ENCODE data around the gene RFK.

RFK gene

DNA sequence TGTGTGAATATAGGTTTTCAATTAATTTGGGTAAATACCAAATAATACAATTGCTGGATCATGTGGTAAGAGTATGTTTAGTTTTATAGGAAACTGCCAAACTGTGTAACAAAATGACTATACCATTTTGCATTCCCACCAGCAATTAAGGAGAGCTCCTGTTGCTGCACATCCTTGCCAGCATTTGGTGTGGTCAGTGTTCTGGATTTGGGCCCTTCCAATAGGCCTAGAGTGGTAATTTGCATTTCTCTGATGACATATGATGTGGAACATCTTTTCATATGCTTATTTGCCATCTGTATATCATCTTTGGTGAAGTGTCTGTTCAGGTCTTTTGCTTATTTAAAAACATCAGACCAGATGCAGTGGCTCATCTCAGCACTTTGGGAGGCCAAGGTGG is 11.6 kb upstream of the RFK start:
- DNase-seq, result no peak

DNA sequence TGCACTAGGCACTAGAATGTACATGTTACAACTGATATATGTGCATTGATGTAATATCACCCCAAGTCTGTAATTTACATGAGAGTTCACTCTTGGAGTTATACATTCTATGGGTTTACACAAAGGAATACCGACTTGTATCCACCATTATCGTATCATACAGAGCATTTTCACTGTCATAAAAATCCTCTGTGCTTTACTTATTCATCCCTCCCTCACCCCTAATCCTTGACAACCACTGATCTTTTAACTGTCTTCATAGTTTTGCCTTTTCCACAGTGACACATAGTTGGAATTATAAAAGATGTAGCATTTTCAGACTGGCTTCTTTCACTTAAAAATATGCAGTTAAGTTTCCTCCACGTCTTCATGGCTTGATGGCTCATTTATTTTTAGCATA is 11.1 kb upstream of the RFK start:
- DNase-seq, result no peak

DNA sequence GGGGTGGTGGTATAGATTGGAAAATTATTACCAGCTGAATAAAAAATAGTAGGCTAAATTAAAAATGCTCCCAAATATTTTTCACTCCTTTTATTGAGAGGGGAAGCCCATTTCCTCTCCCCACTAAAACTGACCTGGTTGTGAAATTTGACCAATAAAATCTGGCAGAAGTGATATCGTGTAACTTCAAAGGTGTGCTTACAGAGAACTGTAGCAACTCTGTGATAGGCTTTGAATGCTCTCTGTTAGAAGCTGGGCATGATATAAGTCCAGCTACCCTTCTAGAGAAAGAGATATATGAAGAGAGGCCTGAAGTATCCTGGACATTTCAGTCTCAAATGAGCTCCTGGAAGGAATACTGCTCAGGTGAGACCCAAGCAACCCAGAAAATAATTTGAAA is 10.2 kb upstream of the RFK start:
- no peak for DNase-seq

DNA sequence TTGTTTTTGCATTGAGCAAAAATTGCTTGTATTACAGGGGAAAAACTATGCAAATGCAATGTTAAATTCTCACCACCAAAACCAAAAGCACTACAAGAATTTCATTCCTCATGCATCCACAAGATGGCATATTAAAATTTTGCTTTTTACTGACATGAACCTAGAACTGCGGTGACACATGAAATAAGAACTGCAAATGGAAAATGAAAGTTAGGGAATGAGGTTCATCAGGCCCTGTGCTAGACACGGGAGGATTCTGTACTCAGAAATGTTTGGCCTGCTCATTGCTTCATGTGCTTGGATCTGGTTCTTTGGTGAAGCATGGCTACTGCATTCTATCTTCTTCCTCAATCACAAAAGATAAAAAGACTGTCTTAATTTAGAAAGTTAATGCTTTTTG is 9.1 kb upstream of the RFK start:
- DNase-seq, result peak; percentile 68

DNA sequence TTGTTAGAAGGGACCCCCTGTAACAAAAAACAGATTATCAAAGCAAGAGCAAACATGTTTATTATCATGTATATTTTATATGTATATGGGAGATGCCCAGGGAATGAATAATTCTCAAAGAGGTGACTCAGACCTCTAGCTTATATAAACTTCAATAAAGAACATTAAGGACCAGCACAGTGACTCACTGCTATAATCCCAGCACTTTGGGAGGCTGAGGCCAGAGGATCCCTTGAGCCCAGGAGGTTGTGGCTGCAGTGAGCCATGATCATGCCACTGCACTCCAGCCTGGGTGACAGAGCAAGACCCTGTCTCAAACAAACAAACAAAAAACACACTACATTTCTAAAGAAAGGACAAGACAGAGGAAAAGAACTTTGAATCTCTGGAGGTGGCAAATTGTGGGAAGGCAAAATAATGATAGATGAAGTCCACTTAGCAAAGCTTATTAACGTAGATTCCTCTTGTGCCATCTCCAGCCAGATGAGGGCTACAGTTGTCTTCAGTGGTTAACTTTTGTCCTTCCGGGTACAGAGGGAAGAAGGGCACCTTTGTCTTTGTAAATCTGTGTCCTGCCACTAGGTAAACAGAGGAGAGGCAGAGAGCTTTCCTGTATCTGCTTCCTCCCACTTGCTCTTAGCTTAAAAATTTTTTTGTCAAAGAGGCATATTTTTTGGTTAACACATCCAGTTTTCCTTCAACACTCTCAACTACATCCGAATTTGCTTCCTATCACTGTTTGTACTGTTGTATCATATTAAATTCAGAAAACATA is 7.5 kb upstream of the RFK start:
- DNase-seq, result no peak

DNA sequence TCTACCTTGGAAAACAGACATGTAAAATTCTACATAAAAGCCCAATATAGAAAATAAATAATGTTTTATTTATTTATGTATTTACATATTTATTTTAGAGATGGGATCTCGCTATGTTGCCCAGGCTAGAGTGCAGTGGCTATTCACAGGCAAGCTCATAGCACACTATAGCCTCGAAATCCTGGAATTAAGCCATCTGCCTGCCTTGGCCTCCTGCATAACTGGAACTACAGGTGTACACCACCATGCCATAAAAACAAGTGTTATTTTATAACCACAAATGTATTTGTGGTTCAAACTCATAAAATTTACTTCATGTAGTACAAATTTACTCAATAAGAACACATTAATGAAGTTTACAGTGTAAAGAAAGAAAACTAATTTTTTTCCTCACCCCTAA is 7.0 kb upstream of the RFK start:
- DNase-seq, result no peak

DNA sequence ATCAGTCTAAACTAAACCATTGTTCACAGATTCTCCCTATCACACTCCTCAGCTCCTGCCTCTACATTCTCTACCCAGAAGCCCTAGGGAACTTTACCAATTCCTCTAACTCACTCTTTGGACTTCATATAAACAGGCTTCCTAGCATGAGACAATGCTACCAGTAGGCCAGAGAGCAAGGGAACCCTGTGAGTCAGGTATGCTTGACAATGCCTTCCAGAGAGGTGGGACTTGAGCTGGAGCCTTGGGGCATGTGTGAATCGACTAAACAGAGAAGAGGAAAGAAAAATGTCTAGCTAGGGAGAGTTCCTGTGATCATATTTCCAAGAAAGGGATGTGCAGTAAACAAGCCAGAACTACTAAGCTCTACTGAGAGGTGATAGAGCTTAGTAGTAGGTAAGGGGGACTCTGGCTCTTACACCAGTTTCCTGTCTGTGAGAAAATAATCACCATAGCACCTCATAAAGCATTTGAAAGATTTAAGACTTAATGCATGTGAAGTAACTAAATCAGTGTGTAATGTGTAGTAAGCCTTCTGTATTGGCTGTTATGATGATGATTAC is 6.4 kb upstream of the RFK start:
- DNase-seq, result no peak

DNA sequence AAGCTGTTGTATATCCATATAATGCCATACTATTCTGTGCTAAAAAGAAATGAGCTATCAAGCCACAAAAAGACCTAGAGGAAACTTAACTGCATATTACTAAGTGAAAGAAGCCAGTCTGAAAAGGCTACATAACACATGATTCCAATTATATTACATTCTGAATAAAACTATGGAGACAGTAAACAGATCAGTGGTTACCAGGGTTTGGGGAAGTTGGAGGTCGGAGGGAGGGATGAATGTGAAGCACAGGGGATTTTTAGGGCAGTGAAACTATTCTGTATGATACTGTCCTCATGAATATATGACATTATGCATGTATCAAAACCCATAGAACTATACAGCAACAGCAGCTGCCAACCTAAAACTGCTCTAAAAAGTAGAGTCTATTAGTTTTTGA is 5.6 kb upstream of the RFK start:
- no peak for DNase-seq

DNA sequence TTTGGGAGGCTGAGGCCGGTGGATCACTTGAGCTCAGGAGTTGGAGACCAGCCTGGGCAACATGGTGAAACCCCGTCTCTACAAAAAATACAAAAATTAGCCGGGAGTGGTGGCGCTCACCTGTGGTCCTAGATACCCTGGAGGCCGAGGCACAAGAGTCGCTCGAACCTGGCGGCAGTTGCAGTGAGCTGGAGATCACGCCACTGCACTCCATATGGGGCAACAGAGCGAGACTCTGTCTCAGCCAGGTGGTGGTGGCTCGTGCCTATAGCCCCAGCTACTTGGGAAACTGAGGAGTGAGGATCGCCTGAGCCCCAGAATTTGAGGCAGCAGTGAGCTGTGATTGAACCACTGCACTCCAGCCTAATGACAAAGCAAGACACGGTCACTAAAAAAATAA is 2.4 kb upstream of the RFK start:
- DNase-seq, result no peak

DNA sequence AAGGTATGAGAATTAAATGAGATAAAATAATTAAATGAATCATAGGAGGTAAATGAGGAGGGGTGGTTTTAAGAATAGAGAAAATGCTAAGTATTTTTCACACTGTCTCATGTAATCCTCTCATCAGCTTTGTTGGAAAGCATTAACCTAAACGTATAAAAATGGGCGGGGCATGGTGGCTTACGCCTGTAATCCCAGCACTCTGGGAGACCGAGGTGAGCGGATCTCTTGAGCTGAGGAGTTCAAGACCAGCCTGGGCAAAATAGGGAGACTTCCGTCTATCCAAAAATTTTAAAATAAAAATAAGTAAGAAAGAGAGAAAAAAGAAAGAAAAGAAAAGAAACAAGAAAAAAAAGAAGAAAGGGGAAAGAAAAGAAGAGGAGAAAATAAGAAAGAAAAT is 1.9 kb upstream of the RFK start:
- DNase-seq, result no peak

DNA sequence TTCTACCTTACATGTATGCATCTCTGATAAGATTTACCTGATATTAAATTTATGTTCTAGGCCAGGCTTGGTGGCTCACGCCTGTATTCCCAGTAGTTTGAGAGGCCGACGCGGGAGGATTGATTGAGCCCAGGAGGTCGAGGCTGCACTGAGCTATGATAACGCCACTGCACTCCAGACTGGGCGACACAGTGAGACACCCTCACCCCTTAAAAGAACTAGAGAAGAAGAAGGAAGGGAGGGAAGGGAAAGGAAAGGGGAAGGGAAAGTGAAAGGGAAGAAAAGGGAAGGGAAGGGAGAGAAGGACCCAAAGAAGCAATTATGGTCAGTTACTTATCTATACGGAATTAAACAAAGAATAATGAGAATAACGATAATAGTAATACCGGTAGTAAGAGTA is 1.2 kb upstream of the RFK start:
- DNase-seq, result no peak

DNA sequence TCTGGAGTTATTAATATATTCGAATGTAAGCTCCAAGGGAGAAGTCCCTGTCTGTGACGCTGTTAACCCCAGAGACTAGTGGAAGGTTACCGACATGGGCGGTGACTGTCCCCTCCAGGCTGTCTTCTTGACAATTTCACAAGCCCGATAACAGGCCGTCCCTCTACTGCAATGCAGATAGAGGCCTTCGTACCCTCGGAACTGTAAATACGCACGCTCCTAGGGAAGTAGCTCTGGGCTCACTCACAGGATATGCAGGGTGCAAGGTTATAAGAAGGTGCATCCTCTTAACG is 680 bp upstream of the RFK start:
- peak; percentile 64 for DNase-seq

DNA sequence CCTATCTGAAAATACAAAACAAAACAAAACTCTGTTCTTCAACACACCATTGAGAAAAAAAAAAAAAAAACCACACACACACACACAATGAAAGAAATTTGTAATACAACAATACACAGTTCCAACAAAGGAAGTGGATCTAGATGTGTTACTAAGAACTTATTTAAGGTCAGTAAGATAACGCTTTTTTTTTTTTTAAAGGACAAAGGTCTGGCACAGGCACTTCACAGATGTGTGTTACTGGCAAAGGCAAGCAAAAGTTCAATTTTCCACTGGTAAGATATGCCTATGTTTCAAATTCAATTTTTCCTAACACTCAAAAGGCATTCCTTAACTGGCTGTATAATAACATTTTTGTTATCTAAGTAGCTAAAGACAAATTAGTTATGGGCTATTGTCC is 3.6 kb downstream of the RFK start:
- no peak for DNase-seq

DNA sequence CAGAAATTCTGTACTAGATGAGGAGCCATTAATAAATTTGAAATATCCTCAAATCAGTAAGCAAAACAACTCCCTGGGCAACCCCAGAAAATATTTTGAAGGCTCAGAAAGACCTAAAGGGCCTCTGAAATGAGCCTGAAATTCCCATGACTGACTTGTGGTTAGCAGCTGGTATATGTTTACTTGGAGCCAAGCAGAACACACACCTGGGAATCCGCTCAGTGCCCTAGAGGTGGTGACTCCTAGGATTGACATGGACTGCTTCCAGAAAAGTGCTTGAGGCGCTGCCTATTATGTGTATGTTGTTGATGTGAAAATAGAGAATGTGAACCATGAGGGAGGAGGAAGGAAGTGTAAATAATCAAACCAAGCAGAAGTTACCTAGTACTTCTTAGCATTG is 14.7 kb downstream of the RFK start:
- no peak for DNase-seq

DNA sequence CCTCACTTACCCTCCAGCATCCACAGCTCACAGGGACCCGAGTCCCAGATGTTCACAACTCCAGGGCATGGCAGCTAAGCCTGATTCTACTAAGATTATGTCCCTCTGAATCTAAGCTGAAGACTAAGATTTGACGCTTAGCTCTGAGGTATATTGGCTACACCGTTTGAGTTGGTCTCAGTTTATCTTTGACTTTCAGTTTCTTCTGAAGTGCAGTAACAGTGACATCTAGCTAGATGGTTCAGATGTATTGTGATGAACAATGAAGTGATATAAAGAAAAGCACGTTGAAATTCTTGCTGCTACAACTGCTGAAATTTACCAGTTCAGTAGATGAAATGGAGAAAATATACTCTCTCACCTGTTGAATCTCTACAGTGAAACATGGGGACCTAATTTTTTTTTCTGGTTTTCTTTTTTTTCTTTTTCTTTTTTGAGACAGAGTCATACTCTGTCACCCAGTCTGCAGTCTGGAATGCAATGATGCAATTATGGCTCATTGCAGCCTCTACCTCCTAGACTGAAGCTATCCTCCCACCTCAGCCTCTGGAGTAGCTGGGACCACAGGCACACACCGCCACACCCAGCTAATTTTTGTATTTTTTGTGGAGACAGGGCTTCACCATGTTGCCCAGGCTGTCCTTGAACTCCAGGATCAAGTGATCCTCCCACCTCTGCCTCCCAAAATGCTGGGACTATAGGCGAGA is 15.7 kb downstream of the RFK start:
- no peak for DNase-seq

DNA sequence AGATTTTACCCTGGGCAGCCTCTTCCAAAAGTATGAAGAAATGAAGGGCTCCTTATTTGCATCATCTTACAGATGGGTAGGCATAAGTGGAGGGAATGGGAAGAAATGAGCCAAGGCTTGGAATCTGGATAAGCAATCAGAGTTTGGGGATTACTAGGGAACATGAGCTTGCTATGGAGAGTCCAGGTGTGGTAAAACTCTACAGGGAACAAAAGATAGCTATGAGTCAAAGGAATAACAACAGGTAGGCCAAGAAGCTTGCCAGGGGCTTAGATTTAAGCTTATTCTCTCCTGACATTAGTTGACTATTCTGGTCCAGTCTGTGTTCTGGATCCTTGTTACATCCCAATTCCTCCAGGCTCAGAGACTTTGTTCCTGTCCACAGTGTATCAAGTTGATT is 16.4 kb downstream of the RFK start:
- no peak for DNase-seq

DNA sequence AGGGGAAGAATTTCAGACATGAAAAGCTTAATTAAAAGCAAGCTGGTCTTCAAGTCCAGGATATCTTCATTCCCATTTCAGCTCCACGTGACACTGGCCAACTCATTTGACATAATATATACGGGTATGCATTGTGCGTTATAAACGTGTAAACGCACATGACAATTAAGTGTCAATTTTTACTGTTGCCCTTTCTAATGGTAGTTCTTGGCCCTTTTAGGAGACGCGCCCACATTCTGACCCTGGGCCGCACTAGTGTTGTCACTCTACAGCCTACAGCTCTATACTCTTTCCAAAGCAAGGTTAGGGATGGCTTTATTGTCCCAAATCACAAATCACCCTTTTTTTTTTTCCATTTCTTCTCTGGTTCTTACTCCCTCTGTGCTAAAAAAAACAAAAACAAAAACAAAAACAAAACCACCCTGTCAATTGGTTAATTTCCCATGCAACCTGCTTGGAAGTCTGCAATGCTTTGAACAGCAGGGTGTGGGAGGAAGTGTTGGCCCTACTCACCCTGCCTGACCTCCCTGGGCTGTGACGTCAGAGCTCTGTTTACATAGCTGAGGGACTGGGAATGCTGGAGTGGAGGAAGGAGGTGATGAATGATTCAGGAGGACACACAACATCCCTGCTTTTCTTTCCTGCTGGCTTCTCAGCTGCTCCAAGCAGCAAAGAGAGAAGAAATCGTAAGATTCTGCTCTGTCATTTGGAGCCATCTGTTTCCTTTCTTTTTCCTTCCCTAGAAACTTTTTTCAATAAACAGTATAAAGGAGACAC is 19.3 kb downstream of the RFK start:
- DNase-seq, result no peak

DNA sequence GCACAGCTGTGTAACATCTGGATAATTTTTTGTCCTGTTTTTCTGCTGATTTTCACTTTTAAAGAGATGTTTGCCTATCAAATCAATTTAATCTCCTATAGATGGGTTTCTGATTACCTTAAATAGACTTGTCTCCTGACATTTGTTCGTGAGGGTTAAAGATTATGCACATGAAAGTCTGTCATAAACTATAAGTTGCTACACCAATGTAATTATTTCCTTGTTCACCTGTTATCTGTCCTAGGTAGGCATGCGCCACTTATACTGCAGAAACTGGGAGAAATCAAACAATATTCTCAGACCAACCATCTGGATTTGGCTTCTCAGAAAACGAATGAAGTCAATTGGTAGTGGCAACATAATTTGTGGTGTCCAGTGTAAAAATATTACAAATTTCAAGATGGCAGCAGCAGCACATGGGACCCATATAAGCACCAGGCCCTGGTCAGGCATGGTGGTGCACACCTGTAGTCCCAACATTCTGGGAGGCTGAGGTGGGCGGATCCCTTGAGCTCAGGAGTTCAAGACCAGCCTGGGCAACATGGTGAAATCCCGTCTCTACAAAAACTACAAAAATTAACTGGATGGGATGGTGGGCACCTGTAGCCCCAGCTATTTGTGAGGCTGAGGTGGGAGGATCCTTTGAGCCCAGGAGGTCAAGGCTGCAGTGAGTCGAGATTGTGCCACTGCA is 20.3 kb downstream of the RFK start:
- no peak for DNase-seq

DNA sequence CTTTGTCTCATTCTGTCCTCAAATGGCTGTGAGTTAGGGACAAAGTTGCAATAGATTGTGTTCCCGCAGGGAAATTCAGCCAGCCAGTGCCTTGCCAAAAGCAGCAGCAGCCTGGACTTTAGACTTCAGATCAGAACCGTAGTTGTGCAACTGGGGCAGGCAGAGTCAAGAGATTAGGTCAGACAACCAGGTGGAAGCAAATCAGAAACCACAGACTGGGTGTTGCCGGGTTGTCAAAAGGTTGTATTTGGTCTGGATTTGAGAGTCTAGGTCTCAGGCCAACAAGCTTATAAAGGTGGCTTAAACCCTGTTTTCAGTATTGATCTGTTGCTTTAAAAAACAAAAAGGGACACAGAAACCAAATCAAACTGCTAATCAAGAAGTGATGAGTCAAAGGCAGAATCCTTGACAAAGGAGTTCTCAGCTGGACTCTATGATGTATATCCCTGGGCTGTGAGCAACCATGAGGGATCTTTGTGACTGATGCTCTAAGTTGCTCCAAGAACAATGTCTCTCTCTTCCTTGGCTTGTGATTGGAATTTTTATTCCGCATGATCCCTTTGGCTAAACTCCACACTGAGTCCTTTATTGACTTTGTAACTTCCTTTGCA is 20.9 kb downstream of the RFK start:
- no peak for DNase-seq

DNA sequence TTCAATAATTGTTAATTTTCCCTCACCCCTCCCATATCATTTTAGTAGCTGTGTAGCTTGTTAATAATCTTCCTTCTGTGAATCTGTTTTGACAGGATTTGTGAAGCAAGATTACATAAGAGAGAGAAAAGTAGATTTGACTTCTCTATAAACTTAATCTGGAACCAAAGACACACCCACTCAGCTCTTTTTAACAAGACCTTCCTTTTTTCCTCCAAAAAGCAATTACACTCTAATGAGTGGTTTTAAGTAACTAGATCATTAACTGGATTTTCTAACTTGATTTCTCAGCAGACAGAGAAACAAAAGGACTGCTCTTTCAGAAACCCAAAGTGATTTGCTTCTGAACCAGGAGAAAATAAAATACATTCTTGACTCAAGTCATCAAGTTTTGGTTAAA is 21.9 kb downstream of the RFK start:
- DNase-seq, result no peak

DNA sequence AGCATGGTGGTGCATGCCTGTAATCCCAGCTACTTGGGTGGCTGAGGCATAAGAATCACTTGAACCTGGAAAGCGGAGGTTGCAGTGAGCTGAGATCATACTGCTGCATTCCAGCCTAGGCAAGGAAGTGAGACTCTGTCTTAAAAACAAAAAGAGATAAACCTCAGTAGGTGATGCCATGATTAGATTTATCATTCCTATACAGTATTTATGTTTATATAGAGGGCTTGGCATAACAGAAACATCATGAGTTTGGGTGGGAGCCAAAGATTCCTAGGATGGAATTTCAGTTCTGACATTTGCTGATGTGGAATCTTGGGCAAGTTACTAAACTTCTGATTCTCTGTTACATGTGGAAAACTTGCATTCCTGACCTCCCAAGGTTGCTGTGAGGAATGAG is 22.3 kb downstream of the RFK start:
- DNase-seq, result no peak

DNA sequence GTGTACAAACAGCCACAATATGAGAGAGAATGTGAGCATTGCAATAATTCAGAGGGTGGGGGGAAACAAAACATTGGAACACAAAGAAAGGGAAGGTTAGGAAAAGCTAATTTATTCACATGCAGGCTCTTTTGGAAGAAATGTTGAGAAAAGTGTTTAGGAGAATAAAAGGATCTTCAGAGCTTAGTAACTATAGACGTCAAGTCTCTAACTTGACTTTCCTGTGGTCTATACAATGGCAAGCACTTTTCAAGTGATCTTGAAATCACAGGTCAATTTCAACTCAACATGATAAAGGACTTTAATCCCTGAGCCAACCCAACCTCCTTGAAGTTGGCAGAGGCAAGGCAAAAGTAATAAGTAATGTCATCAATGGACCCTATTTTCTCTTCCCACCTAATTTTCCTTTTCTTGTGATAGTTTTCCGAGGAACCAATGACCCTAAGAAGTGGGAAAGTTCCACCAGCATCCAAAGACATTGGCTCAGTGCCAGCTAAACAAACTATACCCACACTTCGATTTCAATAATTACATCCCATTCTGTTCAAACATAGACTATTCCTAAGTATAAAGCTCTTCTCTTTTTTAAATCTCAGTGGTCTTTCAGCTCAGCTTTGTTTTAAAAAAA is 23.7 kb downstream of the RFK start:
- no peak for DNase-seq
